Uterus (tissue), 2 donors: ENCODE results near the gene FAM120A.

Experiments used
- POLR2A ChIP-seq, 2 donors: fragments of 450-650 bp; IDR thresholded peaks; one replicate each; pipeline ENCODE4 v1.6.1; 2016; ENCODE audit warnings: antibody characterized with exemption in 2 of 2, mild to moderate bottlenecking in 1 of 2, moderate library complexity in 1 of 2
- TF ChIP-seq, protein P1 (sequence below), 4 experiments: fragments of 200-600 bp in 2 of 4; fragments of 450-650 bp in 2 of 4; sonication (generic) in 2 of 4; IDR thresholded peaks; one replicate each; pipeline ENCODE4 v1.5.1; 2016 to 2019; ENCODE audit warnings: antibody characterized with exemption in 4 of 4, mild to moderate bottlenecking in 2 of 4, moderate library complexity in 1 of 4

DNA sequence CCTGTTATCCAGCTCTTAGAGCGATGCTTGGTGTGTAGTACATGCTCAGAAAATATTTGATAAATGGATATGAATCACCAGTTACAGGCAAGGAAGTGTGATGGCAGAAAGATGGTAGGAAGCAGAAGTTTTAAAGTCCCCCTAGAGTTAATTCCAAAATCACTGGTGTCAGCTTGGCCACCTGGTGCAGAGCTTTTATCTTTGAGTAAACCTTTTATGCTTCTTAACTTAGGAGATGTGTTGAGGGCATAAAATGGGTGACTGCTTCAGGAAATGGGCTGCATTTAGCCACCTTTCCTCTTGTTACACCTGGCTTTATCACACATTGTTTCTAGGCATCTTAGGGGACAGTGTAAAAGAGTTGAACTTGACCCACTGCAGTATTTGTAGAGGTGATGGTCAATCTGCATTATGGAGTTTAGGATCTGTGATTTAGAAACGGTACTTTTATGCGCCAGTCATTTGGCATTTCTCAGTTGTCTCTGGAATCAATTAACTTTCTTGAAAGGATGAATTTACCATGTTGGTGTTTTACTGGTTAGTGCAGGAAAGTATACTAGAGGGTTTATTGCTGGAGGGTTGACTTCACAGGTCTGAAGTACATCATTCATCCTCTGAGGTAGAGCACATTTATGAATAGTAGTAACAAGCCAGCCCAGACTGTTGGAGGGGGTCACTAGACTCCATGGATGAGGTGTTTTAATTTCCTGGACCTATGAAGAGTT lies 9.4 kb downstream of the FAM120A start:
- TF ChIP-seq, protein P1, sequence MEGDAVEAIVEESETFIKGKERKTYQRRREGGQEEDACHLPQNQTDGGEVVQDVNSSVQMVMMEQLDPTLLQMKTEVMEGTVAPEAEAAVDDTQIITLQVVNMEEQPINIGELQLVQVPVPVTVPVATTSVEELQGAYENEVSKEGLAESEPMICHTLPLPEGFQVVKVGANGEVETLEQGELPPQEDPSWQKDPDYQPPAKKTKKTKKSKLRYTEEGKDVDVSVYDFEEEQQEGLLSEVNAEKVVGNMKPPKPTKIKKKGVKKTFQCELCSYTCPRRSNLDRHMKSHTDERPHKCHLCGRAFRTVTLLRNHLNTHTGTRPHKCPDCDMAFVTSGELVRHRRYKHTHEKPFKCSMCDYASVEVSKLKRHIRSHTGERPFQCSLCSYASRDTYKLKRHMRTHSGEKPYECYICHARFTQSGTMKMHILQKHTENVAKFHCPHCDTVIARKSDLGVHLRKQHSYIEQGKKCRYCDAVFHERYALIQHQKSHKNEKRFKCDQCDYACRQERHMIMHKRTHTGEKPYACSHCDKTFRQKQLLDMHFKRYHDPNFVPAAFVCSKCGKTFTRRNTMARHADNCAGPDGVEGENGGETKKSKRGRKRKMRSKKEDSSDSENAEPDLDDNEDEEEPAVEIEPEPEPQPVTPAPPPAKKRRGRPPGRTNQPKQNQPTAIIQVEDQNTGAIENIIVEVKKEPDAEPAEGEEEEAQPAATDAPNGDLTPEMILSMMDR (IDR thresholded peaks at IDR 0.05) = no peak
- no peak for TF ChIP-seq POLR2A (IDR thresholded peaks at IDR 0.05)
